GM23338 (cell line): Measurements from ENCODE around the gene ILKAP. TPM values are rescaled to one million over a fixed set of nuclear protein-coding genes. Genes with fewer than 3 reads are reported as not detected.

Experiments
- ATAC-seq: fragments of 200-7000 bp; cut with Tn5 transposase; 3 replicates; pipeline ENCODE4 v1.9.1; 2020
- DNase-seq: peaks from one replicate; pipeline ENCODE4 v3.0.0-alpha.2; 2015; ENCODE audit warnings: low spot score
- H2AFZ ChIP-seq: fragments of 200-600 bp; sonication (generic); 2 replicates; pipeline ENCODE4 v1.8.0; 2016; ENCODE audit warnings: antibody characterized with exemption, mild to moderate bottlenecking, moderate library complexity
- H3F3A ChIP-seq: fragments of 200-600 bp; sonication (generic); replicated peaks from 2 replicates; pipeline ENCODE4 v1.8.0; 2017; ENCODE audit warnings: antibody characterized with exemption, mixed run types, low read depth
- H3K27ac ChIP-seq: fragments of 200-600 bp; sonication (generic); 2 replicates; pipeline ENCODE4 v1.6.1; 2016; ENCODE audit warnings: low read depth
- H3K27me3 ChIP-seq: fragments of 200-600 bp; sonication (generic); 2 replicates; pipeline ENCODE4 v1.8.0; 2016; ENCODE audit warnings: mild to moderate bottlenecking, mixed run types, moderate library complexity; ENCODE audit not compliant: insufficient read depth
- H3K36me3 ChIP-seq: fragments of 200-600 bp; sonication (generic); 2 replicates; pipeline ENCODE4 v1.8.0; 2016; ENCODE audit warnings: mild to moderate bottlenecking; ENCODE audit not compliant: insufficient read depth
- H3K4me1 ChIP-seq: fragments of 200-600 bp; sonication (generic); 2 replicates; pipeline ENCODE4 v1.8.0; 2016; ENCODE audit warnings: mild to moderate bottlenecking, moderate library complexity; ENCODE audit not compliant: insufficient read depth
- H3K4me2 ChIP-seq: fragments of 200-600 bp; sonication (generic); 2 replicates; pipeline ENCODE4 v1.7.1; 2017; ENCODE audit warnings: mixed run types
- H3K4me3 ChIP-seq: fragments of 200-600 bp; sonication (generic); 2 replicates; pipeline ENCODE4 v1.6.1; 2016; ENCODE audit warnings: mixed run types
- H3K79me2 ChIP-seq: fragments of 200-600 bp; sonication (generic); replicated peaks from 2 replicates; pipeline ENCODE4 v1.8.0; 2017; ENCODE audit warnings: mild to moderate bottlenecking; ENCODE audit not compliant: insufficient read depth
- H3K9me2 ChIP-seq: fragments of 200-600 bp; sonication (generic); 2 replicates; pipeline ENCODE4 v1.8.0; 2017; ENCODE audit not compliant: insufficient read depth
- H4K20me1 ChIP-seq: fragments of 200-600 bp; sonication (generic); replicated peaks from 2 replicates; pipeline ENCODE4 v1.8.0; 2017; ENCODE audit warnings: mild to moderate bottlenecking; ENCODE audit not compliant: insufficient read depth
- H3K27ac Mint-ChIP-seq: 2 replicates; pipeline ENCODE4 v1.8.0; 2020; ENCODE audit warnings: inconsistent platforms, mild to moderate bottlenecking, moderate library complexity, mixed read lengths
- H3K27me3 Mint-ChIP-seq: 3 replicates; pipeline ENCODE4 v1.8.0; 2022; ENCODE audit warnings: low read depth, mild to moderate bottlenecking, moderate library complexity, mixed read lengths, inconsistent platforms; ENCODE audit not compliant: insufficient read depth, poor library complexity
- H3K36me3 Mint-ChIP-seq: 3 replicates; pipeline ENCODE4 v1.8.0; 2021; ENCODE audit warnings: low read depth, mild to moderate bottlenecking, inconsistent platforms, moderate library complexity, mixed read lengths
- H3K4me1 Mint-ChIP-seq: 3 replicates; pipeline ENCODE4 v1.8.0; 2020; ENCODE audit warnings: mild to moderate bottlenecking, inconsistent platforms, mixed read lengths
- H3K4me3 Mint-ChIP-seq: 3 replicates; pipeline ENCODE4 v1.8.0; 2021; ENCODE audit warnings: moderate library complexity, mild to moderate bottlenecking, inconsistent platforms, mixed read lengths
- H3K9me3 Mint-ChIP-seq: 3 replicates; pipeline ENCODE4 v1.8.0; 2020; ENCODE audit warnings: moderate library complexity, mild to moderate bottlenecking, inconsistent platforms, mixed read lengths
- CREB1 ChIP-seq: fragments of 250-450 bp; sonication (Bioruptor Pico); IDR thresholded peaks from 2 replicates; pipeline ENCODE4 v1.5.0; 2020; ENCODE audit warnings: low read depth, mild to moderate bottlenecking, moderate library complexity
- EZH2phosphoT487 ChIP-seq: fragments of 200-600 bp; sonication (generic); IDR thresholded peaks from one replicate; pipeline ENCODE4 v1.8.1; 2018; ENCODE audit warnings: antibody characterized with exemption; ENCODE audit not compliant: unreplicated experiment
- NANOG ChIP-seq: IDR thresholded peaks from 2 replicates; pipeline ENCODE4 v1.6.1; 2016; ENCODE audit warnings: antibody characterized with exemption, borderline replicate concordance
- ZNF331 ChIP-seq: fragments of 250-450 bp; sonication (Bioruptor Pico); IDR thresholded peaks from 2 replicates; pipeline ENCODE4 v1.5.0; 2020; ENCODE audit warnings: low read depth, mild to moderate bottlenecking, moderate library complexity
- polyA plus RNA-seq: library from polyadenylated mRNA; unstranded; fragments of >200 nt; fragmentation: Nextera tagmentation; extraction: Ambion mirVana; gene quantifications from 2 replicates; pipeline ENCODE4 v1.2.1, GENCODE V29; 2016
- total RNA-seq: library from RNA; depleted of rRNA; stranded (reverse); fragments of >200 nt; shearing (Covaris generic); gene quantifications from 2 replicates; pipeline ENCODE4 v1.2.3, GENCODE V29; 2014
- TF ChIP-seq, protein P1 (sequence below), 2 experiments: fragments of 200-600 bp in 1 of 2; sonication (generic) in 1 of 2; conservative IDR thresholded peaks; 2 replicates each; pipeline versions ENCODE4 v1.5.1 to v1.6.1; 2016 to 2017; ENCODE audit warnings: antibody characterized with exemption in 2 of 2, low read depth in 2 of 2, mild to moderate bottlenecking in 2 of 2, moderate library complexity in 1 of 2

ILKAP gene
- total and polyA plus RNA-seq, 2 experiments from 2014 or later = 17.0 to 35.9 TPM

DNA sequence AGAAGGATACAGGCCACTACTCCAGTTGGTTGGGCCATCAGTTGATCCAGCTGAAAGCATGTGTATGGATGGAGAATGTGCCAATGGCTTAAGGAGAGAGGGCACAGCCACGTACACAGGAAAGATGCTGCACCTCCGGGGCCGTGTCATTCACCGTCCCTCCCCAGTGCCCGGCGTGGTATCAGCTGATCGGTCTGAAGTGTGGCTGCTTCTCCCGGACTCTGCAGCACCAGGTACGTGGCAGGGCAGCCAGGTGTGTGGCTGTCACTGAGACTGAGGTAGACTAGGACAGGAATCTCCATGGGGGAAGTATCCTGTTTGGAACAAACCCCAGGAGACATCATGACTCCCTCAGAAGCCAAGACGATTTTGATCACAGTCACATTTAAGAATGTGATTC, 48.9 kb downstream of the ILKAP start:
- H3K79me2 ChIP-seq = no peaks in the 10 kb centered on the region
- TF ChIP-seq EZH2phosphoT487 (no peak), NANOG (no peak)
- TF ChIP-seq, protein P1, sequence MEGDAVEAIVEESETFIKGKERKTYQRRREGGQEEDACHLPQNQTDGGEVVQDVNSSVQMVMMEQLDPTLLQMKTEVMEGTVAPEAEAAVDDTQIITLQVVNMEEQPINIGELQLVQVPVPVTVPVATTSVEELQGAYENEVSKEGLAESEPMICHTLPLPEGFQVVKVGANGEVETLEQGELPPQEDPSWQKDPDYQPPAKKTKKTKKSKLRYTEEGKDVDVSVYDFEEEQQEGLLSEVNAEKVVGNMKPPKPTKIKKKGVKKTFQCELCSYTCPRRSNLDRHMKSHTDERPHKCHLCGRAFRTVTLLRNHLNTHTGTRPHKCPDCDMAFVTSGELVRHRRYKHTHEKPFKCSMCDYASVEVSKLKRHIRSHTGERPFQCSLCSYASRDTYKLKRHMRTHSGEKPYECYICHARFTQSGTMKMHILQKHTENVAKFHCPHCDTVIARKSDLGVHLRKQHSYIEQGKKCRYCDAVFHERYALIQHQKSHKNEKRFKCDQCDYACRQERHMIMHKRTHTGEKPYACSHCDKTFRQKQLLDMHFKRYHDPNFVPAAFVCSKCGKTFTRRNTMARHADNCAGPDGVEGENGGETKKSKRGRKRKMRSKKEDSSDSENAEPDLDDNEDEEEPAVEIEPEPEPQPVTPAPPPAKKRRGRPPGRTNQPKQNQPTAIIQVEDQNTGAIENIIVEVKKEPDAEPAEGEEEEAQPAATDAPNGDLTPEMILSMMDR (conservative IDR thresholded peaks at IDR 0.05; ENCODE audit: low read depth in 2 of 2) = no peak
- no peaks in the 10 kb centered on the region for H3K36me3 ChIP-seq
- Mint-ChIP-seq H3K27me3 (peaks cover 22% of the 10 kb centered on the region), H3K4me1 (peaks cover 12% of the 10 kb centered on the region), H3K36me3 (no peaks in the 10 kb centered on the region), H3K27ac (no peak overlapping the region), H3K4me3 (no peak overlapping the region), H3K9me3 (peaks cover 3% of the 10 kb centered on the region; the same call in 2 of the 3 replicates)
- peaks cover 4% of the 10 kb centered on the region for H3K4me1 ChIP-seq
- H2AFZ ChIP-seq = no peak overlapping the region
- H3K9me2 ChIP-seq = no peaks in the 10 kb centered on the region
- ATAC-seq (no peak), DNase-seq (no peak)
- H3K4me2 ChIP-seq = no peak overlapping the region
- no peaks in the 10 kb centered on the region for H4K20me1 ChIP-seq
- H3F3A ChIP-seq = 0 out of 2 replicates have a peak, but pooled peaks cover 5% of the 10 kb centered on the region
- H3K4me3 ChIP-seq = no peak overlapping the region
- no peak overlapping the region for H3K27ac ChIP-seq
- H3K27me3 ChIP-seq = peaks cover 24% of the 10 kb centered on the region

DNA sequence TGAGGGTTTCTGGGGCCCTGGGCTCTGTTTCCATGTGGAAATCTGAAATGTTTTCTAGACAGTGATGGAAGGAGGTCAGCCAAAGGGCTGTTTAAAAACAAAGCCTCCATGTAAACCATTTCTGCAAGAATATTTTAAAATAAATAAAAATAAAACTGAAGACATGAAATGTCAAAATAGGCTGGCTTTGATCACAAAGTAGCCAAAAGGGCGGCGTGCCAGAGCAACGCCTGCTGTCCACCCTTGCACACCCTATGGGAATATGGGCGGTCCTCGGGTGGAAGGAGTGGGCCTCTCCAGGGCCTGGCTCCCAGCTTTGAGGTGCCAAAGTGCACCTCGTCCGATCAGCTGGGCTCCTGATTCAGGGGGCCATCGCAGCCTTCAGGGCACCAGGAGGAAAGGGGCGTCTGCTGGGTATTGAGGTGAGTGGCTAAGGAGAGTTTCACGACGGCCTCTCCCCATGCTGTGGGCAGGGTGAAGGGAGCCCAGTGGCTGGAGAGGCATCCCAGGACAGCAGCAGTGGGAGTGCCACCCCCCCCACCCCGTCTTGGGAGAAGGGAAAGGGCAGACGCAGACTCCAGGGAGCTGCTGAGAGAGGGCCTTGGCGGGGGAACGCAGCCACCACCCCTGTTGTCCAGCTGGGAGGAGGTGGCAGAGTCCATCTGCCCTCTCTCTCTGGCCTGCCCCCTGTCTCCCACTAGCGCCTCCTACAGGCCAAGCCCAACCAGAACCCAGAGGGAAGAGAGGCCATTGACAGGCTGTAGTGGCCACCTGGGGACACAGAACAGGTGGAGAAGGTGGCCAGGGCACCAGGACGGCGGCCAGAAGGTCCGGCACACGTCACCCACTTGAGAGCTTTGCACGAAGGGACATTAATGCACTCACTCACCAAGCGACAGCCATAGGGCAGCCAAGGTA, 50.5 kb downstream of the ILKAP start:
- Mint-ChIP-seq H3K27ac (no peak overlapping the region), H3K27me3 (peaks cover 16% of the 10 kb centered on the region), H3K4me1 (peaks cover 8% of the 10 kb centered on the region), H3K9me3 (peaks cover 3% of the 10 kb centered on the region; the same call in 2 of the 3 replicates), H3K4me3 (no peak overlapping the region), H3K36me3 (no peaks in the 10 kb centered on the region)
- Histone ChIP-seq H4K20me1 (no peaks in the 10 kb centered on the region), H3K27ac (no peak overlapping the region), H3K79me2 (no peaks in the 10 kb centered on the region), H3K4me1 (no peaks in the 10 kb centered on the region; the same call in 1 of the 2 replicates), H3K9me2 (no peaks in the 10 kb centered on the region), H3F3A (0 out of 2 replicates have a peak, but pooled peaks cover 3% of the 10 kb centered on the region), H3K4me3 (no peak overlapping the region), H3K36me3 (no peaks in the 10 kb centered on the region), H2AFZ (no peak overlapping the region), H3K27me3 (peaks cover 15% of the 10 kb centered on the region), H3K4me2 (no peak overlapping the region)
- DNase-seq (peak; percentile 27), ATAC-seq (no peak)
- TF ChIP-seq CREB1 (CRISPR knock-in tag) (no peak), EZH2phosphoT487 (no peak), ZNF331 (no peak)
- TF ChIP-seq, protein P1 (conservative IDR thresholded peaks at IDR 0.05; ENCODE audit: low read depth in 2 of 2) = peak; percentile 57 to 69
